ELR (cell line): ENCODE data around the gene LDB3.

Source experiments
- DNase-seq: peaks from one replicate; pipeline ENCODE4 v3.0.0-alpha.2; 2015; ENCODE audit warnings: low read depth

The LDB3 gene

GRCh38 chr10:86651631-86652331 lies 16.5 kb upstream of the LDB3 start:
- no peak for DNase-seq

DNA sequence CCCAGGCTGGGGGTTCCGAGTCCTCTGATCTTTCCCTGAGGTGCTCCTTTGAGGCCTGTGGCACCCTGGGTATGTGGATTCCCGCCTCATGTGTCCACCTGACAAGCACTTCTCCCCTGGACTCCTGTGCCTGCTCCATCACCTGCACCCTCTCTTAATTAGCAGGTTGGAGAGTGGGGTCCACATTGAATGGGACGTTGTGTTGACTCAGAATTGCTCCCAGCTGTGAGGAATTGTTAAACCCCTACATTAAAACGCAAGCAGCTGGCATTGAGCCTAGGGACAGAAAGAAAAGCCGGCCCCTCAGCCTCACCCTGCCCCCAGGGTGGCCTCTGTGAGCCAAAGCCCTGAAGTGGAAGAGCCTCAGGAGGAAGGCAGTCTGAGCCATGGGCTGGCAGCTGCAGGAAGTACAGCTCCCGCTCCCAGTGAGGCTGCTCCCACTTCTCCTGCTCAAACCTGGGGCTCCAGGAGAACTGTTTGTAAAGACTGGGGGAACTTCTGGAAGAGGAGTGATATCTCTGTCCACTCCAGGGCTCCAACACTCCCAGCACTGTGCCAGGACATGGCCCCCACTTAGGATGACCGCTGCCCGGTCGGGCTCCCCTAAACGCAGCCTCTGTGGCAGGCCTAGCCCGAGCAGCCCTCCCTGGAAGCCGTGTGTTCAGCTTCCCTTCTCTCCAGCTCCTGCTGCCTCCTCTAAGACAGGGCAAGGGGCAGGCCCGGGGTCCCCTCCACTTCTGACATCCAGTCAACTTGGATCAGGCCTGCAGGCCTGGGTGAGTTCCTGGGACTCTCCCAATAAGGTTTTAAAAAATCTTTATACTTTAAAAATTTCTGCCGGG lies 15.7 kb upstream of the LDB3 start:
- peak; percentile 25 for DNase-seq

DNA sequence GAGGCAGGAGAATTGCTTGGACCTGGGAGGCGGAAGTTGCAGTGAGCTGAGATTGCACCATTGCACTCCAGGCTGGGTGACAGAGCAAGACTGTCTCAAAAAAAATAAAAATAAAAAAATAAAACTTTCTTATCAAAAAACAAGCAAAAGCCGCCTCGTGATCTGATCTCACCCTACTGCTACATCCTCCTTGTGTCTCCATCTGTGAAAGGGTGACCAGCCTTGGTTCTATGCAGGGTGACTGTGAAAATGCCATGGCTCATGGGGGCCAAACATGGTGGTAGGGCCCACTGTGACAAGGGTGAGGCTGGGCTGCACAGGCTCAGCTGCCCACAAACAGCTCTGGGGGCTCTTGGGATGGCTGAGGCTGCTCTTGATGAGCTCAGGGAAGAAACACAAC lies 14.9 kb upstream of the LDB3 start:
- DNase-seq = no peak

DNA sequence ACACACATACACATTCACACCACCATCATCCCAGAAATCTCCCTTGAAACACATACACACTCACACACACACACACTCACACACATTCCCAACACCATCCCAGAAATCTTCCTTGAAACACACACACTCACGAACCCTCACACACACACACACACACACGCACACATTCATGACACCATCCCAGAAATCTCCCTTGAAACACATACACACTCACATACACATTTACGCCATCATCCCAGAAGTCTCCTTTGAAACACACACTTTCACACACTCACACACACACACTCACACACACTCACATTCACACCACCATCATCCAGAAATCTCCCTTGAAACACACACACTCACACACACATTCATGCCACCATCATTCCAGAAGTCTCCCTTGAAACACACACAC lies 14.3 kb upstream of the LDB3 start:
- no peak for DNase-seq

GRCh38 chr10:86654411-86655172 lies 13.7 kb upstream of the LDB3 start, which contains the start of gene OPN4:
Gene OPN4 (plus strand): TSS chr10:86654547. CDS start chr10:86654784, 237 bp downstream.
- peak; percentile 59 for DNase-seq

DNA sequence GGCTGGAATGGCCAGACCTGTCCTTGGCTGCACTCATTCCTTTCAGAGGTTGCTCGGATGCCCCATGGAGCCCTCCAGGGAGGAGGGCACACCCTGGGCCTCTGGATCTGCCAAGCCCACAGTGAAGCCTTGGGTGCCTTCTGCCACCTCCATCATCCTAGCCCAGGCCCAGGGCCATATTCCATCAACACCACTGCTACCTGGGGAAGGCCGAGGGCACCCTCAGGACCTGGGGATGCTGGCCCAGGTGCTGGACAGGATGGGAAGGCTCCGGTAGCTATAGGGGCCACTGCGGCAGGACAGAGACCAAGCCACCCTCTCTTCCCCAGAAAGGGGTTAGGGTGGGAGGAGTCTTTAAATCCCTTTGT lies 13.2 kb upstream of the LDB3 start:
- DNase-seq = no peak

DNA sequence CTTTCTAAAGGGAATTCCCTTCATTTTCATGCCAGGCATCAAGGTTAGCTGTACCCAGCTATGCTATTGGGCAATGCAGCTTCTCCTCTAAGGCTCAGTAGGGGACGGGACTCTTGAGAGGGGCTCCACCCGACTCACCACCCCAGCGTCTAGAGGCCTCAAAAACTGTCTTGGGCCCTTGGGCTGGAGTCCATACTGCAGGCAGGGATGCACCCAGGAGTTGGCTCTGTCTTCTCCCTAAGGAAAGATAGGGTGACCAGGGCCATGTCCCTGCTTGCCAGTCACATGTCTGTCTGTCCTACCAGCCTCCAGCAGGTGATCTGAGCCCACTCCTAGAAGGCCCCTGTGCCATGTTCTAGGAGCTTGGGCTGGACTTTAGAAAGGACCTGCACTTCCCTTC lies 12.7 kb upstream of the LDB3 start:
- no peak for DNase-seq

DNA sequence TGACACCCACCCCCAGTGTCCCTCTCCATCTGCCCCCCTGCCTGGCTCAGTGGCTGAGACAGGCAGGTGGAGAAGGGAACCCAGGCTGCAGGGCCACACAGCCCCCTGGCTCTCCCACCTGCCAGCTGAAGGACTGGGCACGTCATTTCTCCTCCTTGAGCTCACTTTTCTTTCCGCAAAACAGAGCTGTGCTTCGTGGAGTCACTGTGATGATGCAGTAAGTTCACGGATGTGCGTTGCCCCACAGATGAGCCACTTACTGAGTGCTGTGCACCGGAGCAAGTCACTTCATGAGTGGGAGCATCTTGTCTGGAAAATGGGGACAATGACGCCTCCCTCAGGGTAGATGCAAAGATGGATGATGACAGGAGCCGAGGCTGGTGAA lies 11.3 kb upstream of the LDB3 start:
- no peak for DNase-seq

- DNase-seq = peak; percentile 51
Measured at GRCh38 chr10:86657396-86658011, 10.8 kb upstream of the LDB3 start.

DNA sequence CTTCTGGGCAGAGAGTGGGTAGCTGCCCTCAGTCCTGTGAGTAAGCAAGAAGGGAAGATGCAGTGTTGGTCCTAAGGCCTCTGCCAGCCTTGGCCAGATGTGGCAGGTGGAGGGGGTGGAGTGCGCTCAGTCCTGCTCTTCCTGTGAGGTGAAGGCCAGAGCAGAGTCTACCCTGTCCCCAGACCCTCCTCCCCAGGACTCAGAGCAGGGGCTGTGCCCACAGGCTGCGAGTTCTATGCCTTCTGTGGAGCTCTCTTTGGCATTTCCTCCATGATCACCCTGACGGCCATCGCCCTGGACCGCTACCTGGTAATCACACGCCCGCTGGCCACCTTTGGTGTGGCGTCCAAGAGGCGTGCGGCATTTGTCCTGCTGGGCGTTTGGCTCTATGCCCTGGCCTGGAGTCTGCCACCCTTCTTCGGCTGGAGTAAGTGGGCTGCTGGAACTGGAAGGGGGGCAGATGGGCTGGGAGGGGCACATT lies 10.0 kb upstream of the LDB3 start:
- no peak for DNase-seq

- no peak for DNase-seq
Measured at GRCh38 chr10:86658751-86659150, 9.6 kb upstream of the LDB3 start.

DNA sequence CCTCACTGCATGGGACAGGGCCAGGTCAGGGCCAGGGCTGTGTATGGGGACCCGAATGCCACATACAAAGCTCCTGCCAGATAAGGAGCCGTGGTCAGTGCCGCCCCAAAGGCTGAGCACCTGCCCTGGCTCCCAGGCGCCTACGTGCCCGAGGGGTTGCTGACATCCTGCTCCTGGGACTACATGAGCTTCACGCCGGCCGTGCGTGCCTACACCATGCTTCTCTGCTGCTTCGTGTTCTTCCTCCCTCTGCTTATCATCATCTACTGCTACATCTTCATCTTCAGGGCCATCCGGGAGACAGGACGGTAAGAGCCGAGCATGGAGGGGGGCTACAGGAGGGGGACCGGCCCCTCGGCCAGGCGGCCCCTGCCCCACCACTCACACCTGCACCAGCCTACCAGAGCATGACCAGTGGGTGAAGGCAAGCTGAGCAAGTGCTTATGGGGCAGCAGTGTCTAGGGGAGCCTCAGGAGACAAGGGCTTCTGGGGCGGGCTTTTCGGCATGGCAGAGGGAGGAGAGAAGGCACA lies 9.1 kb upstream of the LDB3 start:
- DNase-seq = no peak

DNA sequence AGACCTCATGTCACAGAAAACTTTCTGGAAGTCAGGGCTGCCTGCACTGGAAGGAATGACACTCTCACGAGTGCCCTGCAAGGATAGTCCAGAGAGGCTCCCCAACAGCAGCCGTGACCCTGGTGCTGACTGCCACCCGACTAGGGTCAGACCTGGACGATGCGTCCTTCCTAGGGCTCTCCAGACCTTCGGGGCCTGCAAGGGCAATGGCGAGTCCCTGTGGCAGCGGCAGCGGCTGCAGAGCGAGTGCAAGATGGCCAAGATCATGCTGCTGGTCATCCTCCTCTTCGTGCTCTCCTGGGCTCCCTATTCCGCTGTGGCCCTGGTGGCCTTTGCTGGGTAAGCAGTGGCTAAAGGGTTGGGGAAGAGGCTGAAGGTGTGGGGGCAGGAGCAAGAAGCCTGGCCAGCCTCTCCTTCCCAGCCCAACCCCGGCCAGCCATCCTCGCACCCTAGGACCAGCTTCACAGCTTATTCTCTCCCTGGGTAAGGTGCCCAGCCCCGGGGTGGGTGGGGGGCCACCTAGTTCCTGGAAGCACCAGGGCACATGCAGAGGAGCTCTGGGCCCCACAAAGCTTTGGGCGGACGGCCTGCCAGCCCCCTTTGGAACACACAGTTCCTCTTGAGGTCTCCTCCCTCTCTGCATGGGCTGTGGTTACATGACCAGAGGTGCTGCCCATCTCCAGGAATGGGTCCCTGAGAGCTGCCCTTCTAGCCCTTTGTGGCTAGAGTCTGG lies 8.4 kb upstream of the LDB3 start:
- DNase-seq = no peak

GRCh38 chr10:86661161-86662025 lies 6.9 kb upstream of the LDB3 start:
- DNase-seq = no peak

GRCh38 chr10:86662186-86663045 lies 5.9 kb upstream of the LDB3 start:
- DNase-seq = no peak

GRCh38 chr10:86663046-86663345 lies 5.3 kb upstream of the LDB3 start:
- no peak for DNase-seq

DNA sequence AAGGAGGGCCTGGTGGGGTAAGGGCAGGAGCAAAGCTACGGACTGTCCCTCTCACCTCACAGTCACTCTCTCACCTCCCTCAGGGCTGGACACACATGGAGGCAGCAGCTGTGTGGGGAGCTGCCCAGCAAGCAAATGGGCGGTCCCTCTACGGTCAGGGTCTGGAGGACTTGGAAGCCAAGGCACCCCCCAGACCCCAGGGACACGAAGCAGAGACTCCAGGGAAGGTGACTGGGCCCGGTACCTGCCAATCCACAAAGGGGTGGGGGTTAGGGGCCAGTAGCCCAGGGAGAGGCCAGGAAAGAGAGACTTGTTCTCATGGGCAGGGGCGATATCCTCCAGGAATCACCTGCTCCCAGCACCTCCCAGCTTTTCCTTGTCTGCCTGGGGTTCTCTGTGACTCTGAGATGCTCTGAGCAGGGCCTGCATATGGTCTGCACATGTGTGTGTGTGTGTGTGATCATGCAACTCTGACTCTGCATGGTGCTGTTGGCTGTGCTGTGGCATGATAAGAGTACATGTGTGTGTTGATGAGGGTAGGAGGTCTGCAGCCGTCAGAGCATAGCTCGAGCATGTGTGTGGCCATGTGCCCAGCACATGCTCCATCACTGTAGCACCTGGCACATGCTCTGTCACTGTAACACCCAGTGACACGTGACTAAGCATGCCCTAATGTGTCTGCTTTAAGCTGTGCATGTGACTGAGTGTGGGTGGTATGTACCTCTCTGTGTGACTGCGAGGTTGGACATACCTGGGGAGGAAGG lies 4.6 kb upstream of the LDB3 start:
- DNase-seq = no peak

- no peak for DNase-seq
Measured at GRCh38 chr10:86664341-86665217, 3.7 kb upstream of the LDB3 start.
